GM18520 (cell line): ENCODE results near the gene PHF14.

ENCODE experiments used
- ATAC-seq: cut with Tn5 transposase; IDR thresholded peaks from one replicate; pipeline ENCODE4 v1.9.1; 2021; ENCODE audit not compliant: unreplicated experiment

PHF14 gene

GRCh38 chr7:11171569-11172192 is 198.0 kb downstream of the PHF14 start:
- ATAC-seq: no peak

- no peak for ATAC-seq
Observed at GRCh38 chr7:11172835-11173234, 199.2 kb downstream of the PHF14 start.

GRCh38 chr7:11175371-11175770 is 201.7 kb downstream of the PHF14 start:
- ATAC-seq: no peak

DNA sequence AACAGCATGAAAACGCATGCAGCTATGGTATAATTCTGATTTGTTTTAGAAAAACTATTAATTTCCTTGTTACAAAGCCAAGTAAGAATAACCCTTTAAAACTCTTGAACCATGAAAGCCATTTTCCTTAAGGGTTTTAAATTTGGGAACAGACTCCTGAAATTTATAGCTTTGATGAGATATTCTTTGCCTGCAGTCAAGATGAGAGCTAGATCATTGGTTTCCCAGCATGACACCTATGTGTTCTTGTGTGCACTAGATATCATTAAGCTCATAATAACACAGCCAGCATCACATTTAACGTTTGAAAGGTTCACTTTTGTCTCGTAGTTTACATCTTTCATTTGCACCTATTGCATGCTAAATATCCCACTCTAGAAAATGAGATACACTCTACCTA is 202.2 kb downstream of the PHF14 start:
- no peak for ATAC-seq

GRCh38 chr7:11176985-11177555 is 203.4 kb downstream of the PHF14 start:
- ATAC-seq: no peak

DNA sequence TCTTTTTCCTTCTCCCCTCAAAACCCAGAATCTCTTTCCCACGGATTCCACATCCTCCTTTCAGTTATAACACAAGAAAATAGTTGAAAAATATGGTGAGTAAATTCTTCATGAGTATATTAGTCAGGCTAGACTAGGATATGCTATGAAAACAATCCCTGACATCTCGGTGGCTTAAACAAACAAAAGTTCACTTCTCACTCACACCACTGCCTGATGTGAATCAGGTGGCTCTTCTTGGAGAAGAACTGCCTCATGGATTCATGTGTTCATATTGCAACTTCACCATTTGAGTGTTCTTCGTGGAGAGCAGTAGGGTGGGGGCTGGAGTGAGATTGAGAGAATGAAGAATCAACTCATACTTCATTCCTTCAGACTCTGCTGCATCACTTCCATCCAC is 204.1 kb downstream of the PHF14 start:
- ATAC-seq: no peak

GRCh38 chr7:11181590-11181989 is 207.9 kb downstream of the PHF14 start:
- ATAC-seq: no peak

GRCh38 chr7:11182736-11183135 is 209.1 kb downstream of the PHF14 start:
- ATAC-seq: no peak

- ATAC-seq: no peak
Observed at GRCh38 chr7:11185179-11185815, 211.6 kb downstream of the PHF14 start.

DNA sequence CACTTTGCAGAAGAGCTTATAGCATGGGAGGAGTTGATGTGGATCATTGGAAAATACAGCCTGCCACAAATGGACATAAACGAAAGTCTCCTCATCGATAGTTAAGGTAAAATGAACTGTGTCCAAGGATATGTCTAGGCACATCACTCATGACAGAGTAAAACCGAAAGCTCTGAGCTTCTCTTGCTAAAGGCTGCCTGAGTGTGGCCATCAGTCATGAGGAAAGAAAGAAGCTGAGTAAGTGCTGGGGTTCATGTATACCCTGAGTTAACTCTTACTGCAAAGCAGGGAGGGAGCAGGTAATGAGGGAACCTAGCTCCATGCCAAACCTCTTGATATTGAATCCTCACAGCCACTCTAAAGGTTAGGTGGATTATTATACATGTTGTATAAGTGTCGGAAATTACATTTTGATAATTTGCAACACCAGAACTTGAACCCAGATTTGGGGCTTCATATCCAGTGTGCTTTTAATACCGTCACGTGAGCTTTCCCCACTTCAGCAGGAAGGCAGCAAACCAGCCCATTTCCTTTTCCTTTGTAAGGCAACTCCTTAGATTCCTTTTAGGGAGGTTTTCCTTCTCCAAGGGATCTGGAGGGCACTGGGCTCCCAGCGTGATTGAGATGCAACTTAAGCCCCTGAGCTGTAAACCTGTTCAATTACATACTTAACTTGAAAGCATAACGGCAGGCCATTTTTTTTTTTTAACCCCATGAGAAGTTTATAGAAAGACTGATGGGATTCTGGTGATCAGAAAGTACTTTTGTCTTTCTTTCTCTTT is 215.0 kb downstream of the PHF14 start:
- ATAC-seq: no peak

- no peak for ATAC-seq
Observed at GRCh38 chr7:11191081-11191480, 217.4 kb downstream of the PHF14 start.

DNA sequence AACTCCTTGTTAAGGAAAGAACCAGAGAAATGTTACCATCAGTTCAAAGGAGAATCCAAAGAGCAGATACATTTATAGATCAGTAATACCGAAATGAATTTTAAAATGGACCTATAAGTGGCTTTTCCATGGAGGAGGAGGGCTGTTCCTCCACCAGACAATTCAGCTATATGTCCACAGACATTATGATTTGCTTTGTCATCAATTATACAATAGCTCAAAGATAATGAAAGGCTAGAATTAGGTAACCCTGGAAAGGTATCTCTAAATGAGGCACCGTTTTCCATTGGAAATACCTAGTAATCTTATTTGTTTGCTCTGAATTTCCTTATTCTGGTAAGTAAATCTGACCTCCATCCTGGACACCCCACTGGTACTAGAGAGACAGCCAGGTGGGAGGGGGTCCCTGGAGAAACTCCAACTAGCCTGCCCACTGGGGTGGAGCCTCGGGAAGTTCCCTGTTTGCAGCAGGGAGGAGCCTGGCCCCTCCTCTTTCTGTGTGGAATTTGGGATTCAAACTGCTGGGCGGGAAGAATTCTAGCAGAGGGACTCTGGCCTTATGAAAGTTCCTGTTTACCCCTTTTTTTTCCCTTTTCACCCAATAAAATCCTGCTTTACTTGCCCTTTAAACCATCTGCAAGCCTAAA is 218.0 kb downstream of the PHF14 start:
- ATAC-seq: no peak

GRCh38 chr7:11192506-11192905 is 218.8 kb downstream of the PHF14 start:
- ATAC-seq: no peak

DNA sequence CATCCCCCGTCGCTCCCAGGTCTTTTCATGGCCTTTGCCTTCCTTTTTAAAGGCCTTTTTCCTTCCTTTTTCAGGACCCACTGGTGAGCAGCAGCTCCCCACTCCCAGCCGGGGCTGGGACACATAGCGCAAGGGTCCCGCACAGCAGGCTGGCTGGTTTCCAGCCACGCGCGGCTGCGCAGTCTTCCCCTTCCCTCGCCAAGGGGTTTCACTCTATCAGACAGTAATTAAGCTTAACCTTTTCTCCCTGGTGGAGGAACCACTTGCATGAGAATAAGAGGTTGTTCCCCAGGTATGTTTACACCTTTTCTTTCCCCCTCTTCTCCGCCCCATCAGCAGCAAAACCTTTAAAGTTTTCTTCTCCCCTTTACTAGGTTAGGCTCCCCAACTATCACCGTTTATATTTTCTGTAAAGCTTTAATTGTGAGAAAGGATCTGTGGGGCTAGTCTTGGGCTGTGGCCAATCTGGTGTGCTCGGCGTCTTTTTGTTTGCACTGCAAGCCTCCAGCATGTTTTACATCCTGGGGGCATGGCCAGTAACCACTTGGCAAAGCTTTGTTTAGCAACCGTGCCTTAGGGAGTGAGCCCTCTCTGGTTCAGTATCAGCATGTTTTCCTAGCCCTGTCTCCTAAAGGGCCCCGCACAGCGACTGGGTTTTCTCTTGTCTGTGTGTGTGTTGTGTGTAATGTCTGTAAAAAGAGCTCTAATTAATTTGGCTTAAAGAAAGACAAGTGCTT is 219.6 kb downstream of the PHF14 start:
- no peak for ATAC-seq

- no peak for ATAC-seq
Observed at GRCh38 chr7:11193888-11194287, 220.2 kb downstream of the PHF14 start.

DNA sequence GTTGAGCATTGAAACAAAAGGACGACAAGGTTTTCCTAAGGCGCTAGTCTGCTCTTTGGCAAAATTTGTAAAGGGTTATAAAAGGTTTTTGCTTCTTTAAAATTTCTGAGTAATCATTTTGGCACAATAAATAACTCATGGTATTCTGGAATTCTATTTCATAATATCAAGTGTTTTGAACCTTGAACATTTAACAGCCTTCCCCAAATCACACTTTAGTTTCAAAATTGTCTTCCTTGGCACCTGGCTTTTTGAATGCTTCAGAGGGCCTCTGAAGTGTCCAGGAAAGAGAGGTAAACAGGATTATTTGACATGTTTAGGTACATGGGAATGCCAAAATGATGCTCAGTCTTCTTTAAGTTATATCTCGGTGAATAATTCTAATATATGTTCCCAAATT is 220.8 kb downstream of the PHF14 start:
- ATAC-seq: no peak

DNA sequence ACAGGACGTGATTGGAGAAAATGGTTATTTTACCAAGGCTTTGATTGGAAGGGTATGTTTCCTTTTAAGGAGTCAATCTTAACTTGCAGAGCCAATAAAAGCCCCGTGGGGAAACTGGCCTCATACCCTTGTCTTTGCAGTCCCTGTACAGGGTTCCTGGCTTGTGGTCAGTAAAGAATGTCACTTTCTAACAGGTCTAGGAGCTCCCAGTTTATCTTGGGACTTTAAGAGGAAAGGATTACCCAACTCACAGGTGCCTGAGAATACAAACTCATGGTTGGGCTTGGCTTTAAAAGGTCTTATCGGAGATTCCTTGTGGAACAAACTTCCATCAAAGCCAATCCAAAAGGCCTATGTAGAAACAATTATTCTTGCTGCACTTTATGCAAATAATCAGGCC is 221.8 kb downstream of the PHF14 start:
- ATAC-seq: no peak

DNA sequence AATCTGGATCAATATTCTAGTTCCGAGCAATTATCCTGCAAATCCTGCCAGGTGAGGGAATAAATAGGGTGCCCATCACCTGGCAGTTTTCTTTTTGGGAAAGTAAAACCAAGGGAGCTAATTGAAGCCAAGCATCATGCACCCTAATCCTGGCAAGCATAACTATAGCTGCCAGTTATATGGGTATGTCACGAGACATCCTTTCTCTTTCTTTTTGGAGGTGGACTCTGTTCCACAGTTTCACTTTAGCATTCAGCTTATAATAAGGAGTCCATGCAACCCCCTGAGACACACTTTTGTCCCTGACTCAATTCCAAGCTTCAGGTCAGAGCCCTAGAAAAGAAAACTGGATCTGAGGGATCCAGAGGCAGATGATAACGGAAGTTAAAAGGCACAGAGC is 222.5 kb downstream of the PHF14 start:
- ATAC-seq: no peak

DNA sequence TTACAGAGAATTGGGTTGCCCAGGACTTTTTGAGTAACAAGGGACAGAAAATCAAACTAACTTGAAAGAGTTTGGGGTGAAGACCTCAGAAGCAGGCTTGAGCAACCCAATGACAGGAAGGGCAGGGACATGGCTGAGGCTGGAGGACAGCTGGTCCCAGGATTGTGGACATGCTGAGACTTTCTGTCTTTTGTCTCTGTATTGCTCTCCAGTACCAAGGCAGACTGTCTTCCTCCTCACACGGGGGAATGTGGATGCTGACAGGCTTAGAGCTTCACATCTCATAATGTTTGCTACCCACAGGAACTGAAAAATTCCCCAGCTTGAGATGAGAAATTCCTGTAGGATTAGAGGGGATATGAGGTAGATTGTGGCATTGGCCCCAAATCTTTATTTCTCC is 229.6 kb downstream of the PHF14 start:
- ATAC-seq: no peak

- ATAC-seq: no peak
Observed at GRCh38 chr7:11203683-11204082, 230.0 kb downstream of the PHF14 start.
